GM21737 (cell line): Measurements from ENCODE around the gene SERPINA10.

Source experiments
- ATAC-seq: cut with Tn5 transposase; IDR thresholded peaks from one replicate; pipeline ENCODE4 v1.9.1; 2021; ENCODE audit warnings: mild to moderate bottlenecking, moderate library complexity; ENCODE audit not compliant: unreplicated experiment

The SERPINA10 gene, protein sequence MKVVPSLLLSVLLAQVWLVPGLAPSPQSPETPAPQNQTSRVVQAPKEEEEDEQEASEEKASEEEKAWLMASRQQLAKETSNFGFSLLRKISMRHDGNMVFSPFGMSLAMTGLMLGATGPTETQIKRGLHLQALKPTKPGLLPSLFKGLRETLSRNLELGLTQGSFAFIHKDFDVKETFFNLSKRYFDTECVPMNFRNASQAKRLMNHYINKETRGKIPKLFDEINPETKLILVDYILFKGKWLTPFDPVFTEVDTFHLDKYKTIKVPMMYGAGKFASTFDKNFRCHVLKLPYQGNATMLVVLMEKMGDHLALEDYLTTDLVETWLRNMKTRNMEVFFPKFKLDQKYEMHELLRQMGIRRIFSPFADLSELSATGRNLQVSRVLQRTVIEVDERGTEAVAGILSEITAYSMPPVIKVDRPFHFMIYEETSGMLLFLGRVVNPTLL

DNA sequence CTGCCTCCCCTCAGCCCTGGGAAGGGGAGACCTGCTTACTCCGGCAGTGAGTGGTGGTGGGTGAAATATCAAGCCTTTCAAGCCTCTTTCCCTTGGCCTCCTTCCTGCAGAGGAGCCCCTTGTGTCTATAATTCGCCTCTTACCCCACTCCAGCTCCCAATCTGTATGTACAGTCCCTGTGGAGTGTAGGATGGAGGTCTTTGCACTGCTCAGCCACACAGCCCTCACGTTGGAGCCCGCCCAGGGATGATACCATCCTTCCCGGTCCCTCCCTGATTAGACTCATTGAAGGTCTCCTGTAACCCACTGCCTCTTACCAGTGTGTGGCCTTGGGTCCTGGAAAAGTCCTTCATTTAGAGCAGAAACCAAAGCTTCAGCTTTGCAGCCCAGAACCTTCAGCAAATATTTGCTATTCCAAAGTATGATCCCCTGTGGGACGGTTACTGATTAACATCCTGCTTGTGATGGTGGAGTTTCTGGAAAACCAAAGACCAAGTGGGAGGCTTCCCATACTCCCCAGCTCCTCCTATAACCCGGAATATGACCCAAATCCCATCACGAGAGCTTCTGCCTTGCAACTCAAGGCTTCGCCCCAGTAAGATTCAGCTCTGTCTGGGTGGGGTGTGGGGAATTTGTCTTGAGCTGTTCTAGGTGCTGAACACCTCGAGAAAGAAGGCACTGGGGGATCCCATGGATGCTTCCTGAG is at the start of gene SERPINA10:
Gene SERPINA10, minus strand, starts transcription at position 397 of the 706 bp plus-strand sequence. CDS start 2,675 bp downstream, outside the sequence.
- no peak for ATAC-seq

DNA sequence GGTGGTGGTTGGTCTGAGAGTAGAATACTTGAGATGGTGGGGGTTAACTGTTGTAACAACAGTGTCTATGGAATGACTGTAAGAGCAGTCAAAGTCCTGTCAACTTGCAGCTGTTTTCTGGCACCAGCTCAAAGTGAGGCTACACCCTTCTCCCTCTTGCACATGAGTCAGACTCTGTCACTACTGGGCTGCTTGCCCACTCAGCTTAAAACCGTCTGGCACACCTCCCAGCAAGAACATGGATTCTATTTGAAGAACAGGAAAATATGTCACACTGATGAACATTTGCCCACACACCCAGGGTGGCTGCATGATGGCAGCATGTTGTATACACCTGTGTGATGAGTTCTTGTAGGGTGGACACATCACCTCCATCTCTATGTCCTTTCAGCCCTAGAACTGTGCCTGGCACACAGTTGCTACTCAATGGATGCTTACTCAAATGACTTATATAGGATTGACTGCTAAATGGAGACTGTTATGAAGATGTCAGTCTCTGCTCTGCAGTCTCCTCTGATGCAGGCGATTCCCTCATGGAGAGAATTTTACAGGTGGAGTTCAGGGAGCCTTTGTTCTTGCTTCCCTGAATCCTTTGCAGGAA is 49.4 kb upstream of the SERPINA10 start:
- ATAC-seq: no peak

DNA sequence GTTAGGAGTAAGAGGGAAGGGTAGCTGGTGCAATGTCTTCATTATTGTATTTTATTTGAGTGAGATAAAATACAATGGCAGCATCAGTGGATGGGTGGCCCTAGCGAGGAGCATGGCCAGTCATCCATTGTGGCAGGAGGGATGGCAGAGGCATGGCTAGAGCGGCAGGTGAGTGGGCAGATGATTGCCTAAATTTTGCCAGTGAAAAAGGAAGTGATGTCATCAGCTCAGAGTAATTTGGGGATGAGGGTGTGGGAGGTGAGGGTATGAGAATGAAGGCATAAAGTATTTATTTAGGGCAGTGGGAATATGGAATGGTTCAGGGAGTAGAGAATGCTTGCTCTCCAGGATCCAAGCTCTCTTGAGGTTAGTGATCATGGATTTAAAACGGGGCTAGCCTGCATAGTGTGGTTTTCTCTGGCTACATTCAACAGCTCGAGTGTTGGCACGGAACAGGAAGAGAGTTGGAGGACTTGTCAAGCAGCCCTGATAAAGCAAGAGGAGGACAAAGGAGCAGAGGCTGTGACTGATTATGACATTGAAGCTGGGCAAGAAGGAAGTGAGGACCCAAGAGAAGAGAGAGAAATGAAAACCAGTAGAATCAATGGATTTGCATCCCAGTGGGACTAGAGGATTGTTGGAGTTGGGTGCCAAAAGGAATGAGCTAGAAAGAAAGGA is 48.7 kb upstream of the SERPINA10 start:
- no peak for ATAC-seq

DNA sequence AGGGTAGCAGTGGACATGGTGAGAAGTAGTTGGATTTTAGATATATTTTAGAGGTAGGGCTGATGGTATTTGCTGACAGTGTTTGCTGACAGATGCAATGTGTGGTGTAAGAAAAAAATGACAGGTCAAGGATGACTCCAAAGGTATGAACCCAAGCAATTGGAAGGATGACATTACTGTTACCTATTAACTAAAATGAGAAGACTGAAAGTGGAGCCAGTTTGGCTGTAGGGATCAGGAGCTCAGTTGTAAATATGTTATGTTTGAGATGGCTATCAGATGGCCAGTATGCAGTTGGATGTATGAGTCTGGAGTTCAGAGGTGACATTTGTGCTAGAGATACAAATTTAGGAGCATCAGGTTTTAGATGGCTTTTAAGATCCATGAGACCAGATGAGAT is 47.5 kb upstream of the SERPINA10 start:
- no peak for ATAC-seq

DNA sequence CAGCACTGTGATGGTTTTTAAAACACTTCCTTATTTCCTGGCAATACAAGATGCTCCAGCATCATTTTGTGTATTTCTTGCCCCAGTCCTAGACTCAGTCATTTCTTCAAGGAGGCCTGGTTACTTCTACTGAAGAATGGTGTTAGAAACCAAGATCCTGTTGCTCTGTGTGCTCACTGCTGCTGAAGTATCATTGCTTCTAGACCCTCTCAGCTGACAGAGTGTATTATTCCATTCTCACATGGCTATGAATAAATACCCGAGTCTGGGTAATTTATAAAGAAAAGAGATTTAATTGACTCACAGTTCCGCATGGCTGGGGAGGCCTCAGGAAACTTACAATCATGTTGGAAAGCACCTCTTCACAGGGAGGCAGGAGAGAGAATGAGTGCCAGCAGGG is 45.0 kb upstream of the SERPINA10 start:
- ATAC-seq: no peak

DNA sequence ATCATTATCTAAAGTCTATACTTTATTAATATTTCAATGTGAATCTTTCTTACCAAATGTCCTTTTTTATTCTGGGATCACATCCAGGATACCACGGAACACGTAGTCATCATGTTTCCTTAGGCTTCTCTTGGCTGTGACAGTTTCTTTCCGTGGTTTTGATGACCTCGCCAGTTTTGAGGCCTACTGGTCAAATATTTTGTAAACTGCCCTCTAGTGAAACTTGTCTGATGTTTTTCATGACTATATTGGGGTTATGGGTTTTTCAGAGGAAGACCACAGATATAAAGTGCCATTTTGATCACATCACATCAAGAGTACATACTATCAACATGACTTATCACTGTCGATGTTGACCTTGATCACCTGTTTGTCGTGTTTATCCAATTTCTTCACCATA is 44.2 kb upstream of the SERPINA10 start:
- ATAC-seq: no peak

DNA sequence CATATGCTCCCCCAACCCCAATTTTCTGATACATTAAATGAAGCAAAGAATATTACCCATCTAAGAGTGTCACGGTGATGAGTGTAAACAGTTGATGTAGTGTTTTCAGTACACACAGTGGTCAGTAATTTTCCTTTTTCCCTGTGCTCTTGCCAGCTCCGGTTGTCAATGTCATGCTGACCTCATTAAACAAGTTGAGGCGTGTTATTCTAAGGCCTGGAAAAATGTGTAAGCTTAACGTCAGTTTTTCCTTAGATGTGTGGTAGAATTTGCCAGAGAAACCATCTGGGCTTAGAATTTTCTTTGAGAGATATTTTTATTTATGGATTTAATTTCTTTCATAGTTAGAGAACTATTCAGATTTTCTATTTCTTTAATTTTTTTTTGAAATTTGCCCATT is 41.8 kb upstream of the SERPINA10 start:
- ATAC-seq: no peak

DNA sequence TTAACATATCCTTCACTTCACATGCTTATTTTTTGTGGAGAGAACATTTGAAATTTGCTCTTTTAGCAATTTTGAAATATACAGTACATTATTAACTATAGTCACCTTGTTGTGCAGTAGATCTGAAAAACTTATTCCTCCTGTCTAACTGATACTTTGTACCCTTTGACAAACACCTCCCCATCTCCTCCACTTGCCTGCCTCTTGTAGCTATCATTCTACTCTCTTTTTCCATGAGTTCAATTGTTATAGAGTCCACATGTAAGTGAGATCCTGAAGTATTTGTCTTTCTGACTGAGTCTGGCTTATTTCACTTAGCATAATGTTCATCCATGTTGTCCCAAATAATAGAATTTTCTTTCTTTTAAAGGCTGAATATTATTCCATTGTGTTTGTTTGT is 39.5 kb upstream of the SERPINA10 start:
- no peak for ATAC-seq

DNA sequence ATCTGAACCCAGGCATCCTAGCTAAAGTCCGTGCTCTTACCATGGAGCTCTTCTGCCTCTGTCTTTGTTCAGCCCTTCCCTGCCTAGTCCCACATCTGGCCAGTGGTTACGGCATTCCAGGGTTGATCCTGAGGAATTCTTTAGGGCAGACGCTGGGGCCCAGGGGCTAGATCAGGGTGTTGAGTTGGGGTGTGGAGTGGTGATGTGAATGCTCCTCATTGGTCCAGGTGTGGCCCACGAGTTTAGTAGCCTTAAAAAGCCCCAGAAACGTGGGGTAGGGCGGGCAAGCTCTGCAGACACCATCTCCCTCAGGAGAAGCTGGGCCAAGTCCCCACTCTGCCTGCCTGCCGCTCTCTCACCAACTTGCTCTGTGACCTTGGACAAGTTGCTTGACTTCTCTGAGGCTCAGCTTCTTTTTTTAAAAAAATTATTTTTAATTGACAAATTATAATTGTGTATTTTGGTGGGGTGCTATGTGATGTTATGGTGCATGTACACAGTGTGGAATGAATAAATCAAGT is 39.1 kb upstream of the SERPINA10 start:
- no peak for ATAC-seq

DNA sequence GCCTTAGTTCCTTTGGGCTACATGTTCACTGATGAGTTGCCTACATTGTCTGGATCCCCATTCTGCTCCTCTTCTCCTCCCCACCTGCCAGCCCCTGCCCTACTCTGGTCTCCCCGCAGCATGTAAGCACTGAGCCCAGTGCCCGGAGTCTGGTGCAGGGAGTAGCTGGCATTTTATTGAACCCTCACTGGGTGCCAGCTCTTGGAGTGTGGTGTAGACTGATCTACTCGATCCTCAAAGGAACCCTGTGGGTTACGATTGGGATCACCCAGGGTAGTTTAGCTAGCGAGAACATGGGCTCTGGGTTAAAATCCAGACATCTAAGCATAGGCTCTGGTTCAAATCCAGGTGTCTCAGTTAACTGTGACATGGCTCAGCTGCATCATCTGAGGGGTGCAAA is 38.4 kb upstream of the SERPINA10 start:
- no peak for ATAC-seq

DNA sequence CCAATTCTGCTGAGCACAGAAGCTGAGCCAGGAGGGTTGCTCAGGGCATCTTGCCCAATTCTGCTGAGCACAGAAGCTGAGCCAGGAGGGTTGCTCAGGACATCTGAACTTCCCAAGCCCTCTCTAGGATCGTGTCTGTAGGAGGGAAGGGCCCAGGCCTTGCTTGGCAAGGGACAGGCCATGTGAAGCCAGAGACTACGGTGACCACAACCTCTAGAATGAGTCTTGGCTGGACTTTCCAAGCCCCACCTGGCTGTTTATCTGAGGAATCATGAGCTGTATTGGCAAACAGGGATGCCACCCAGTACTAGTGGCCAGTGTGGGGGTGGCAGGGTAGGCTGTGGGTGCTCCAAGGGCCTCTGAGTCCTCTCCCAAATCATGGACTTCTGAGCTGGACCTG is 37.8 kb upstream of the SERPINA10 start:
- ATAC-seq: no peak

DNA sequence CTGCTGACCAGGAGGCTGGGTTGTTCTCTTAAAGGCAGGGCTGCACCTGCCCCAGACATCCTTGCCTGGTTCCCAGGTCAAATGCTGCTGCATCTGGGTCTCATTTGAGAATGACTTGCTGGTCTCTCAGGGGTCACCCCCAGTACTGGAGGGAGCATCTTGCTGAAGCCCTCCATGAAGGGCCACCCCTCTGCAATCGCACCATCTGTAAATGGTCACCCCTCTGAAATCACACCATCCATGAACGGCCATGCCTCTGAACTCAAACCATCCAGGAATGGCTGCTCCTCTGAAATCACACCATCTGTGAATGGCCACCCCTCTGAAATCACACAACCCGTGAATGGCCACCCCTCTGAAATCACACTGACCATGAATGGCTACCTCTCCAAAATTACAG is 37.4 kb upstream of the SERPINA10 start:
- no peak for ATAC-seq

DNA sequence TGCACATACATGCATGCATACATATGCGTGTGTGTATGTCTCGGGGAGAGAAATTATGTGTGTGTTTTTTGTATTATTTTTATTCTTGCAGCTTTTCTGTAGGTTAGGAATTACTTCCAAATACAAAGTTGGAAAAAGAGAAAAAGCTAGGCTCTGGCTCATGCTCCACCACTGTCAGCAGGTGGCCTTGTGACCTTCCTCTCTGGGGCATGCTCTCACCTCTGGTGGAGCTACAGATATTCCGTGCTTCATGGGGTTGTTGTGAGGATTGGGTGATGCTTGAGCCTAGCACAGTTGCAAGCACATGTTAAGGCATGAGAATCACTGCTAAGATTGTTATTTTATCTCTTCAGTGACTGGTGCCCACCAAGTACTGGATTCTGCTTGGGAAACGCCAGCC is 36.8 kb upstream of the SERPINA10 start:
- no peak for ATAC-seq

DNA sequence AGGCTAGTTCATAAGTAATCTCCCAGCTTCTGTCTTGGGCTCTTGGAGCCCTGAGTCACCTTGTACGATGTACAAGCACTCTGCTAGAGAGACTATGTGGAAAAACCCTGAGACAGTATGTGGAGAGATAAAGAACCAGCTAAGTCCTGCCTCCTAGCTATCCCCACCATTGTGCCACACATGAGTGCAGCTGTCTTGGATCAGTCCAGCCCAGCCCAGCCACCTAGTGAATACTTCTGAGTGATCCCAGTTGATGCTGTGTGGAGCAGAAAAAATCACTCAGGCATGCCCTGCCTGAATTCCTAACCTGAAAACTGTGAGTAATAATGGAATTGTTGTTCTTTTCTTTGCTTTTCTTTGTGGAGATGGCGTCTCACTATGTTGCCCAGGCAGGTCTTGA is 35.1 kb upstream of the SERPINA10 start:
- ATAC-seq: no peak

DNA sequence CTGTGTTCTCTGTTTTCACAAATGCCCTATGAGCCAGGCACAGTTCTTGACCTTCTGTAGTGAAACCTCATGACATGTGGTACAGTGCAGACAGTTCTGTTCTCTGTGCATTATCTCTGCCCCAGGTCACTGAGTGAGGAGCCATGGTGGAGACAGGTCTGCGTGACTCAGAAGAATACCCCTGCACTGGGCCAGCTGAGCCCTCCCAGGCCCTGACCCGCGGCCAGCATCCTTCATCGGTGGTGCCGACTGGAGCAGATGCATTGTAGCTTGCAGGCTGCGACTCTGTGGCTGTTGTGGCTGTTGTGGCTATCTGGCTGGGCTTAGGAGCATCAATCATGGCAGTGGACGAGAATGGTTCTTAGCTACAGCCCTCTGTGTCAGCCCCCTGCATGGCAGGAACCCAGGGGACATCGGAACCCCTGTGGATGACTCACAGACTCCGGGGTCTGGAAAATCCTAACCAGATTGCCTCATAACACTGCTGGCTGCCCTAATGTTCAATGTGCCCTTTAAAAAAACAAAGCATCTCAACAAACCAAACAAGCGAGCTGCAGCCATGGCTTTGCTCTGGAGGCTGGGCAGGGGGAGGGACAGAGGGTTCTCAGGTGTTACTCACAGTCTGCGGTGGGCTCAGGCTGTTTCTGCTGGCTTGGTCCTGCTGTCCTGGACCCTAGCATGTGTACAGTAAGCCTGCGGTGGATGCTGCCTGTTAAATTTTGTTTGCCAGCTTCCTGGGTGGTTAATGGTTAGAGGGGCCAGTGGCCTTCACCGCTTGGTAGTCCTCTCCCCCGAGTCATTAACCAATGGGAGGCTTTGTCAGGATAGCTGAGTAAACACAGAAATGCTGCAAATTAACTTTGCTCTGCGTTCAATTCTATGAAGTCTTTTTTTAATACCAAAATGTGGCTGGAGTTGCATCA is 29.8 kb upstream of the SERPINA10 start, which contains the start of gene SERPINA6:
Gene SERPINA6, minus strand, starts transcription at position 689 of the 923 bp plus-strand sequence. CDS start 8,688 bp downstream, outside the sequence.
- no peak for ATAC-seq

DNA sequence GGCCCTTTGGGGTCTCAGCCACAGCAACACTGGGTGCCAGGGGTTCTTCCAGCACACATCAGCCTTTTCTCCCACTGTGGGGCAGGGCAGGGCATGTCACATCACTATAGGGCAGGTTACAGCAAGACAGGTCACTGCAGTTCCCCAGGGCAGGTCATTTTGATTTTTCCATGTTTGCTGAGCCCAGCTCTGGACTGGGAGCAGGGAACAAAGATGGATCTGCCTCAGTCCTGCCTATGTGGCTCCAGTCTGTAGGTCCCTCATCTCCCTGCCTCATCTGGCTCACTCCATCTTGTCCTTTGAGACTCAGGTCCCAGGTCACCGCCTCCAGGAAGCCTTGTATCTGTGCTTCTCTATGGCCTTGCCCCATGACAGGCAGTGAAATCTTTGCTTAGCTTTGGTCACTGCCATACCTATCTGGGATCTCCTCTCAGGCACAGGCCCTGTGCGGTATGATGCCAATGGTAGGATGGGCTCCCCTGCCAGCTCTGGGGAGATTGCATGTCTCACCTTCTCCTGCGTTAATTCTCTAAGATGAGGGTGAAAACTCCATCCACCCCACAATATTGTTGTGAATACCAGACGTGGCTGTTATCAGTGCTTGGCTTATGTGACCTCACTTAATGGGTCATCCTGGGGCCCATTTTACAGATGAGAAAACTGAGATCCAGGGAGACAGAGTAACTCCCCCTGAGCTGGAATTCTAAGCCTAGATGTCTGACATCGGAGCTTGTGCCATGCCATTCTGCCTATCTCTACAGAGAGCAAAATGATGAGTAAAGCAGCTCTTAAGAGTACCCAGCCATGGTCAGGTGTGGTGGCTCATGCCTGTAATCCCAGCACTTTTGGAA is 28.6 kb upstream of the SERPINA10 start:
- ATAC-seq: no peak

DNA sequence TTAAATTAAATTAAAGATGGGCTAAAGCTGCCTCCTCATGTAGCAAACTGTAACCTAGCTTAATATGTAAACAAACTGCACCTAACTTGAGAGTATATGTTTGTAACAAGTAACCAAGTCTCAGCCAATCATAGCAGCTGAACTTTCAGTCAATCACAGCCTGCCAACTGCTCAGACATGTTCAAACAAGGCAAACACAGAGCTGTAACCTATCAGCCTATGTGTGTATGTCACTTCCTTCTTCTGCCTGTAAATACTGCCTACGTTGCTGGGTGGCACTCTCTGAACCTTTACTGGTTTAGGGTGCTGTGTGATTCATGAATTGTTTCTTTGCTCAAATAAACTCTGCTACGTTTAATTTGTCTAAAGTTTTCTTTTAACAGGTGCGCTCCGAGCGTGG is 27.2 kb upstream of the SERPINA10 start:
- no peak for ATAC-seq

DNA sequence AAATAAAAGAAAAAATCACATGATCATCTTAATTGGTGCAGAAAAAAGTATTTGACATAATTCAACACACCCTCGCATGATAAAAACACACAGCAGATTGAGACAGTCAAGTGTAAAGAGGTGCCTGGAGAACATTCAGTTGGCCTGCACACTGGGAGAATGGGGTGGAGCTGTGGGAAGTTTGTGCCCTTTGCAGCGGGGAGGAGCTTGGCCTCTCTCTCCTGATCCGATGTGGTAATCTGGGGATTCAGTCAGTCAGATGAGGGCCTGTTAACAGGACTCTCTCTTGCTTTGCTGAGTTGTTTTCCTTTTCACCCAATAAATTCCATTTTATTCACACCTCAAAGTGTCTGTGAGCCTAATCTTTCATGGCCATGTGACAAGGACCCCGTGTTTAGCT is 24.2 kb upstream of the SERPINA10 start:
- ATAC-seq: no peak

DNA sequence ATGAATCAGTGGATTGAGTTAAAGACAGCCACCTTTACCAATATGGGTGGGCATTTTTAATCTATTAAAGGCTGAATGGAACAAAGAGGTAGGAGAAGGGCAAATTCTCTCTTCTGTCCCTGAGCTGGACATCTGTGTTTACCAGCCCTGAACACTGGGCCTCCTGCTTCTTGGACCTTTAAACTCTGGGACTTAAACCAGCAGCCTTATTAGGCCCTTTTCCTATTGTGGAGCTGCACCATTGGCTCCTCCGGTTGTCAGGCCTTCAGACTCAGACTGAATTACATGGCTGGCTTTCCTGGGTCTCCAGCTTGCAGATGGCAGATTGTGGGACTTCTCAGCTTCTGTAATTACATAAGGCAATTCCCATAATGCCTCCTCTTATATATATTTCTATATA is 23.6 kb upstream of the SERPINA10 start:
- no peak for ATAC-seq
